IMR-90 (cell line): ENCODE data around the gene ADISSP. TPM values are rescaled to one million over a fixed set of nuclear protein-coding genes. Genes with fewer than 3 reads are reported as not detected.

ENCODE experiments used
- ATAC-seq: fragments of 200-7000 bp; cut with Tn5 transposase; 2 replicates; pipeline ENCODE4 v1.9.1; 2020; ENCODE audit warnings: low read depth, mild to moderate bottlenecking, moderate library complexity
- BruUV-seq: library from RNA; stranded (reverse); fragments of 400-500 nt; replicated peaks from 2 replicates; lab custom pipeline; 2021; lab: Mats Ljungman, UMichigan
- CTCF ChIA-PET: fragments of 300-600 bp; formaldehyde crosslinking; extraction: SDS; loops from one replicate; lab custom pipeline; 2021; ENCODE audit warnings: antibody characterized with exemption; lab: Yijun Ruan, JAX
- POLR2A ChIA-PET: fragments of 300-600 bp; sonication (Branson Sonifier 250); formaldehyde crosslinking; loops from one replicate; lab custom pipeline; 2022; ENCODE audit warnings: antibody characterized with exemption; ENCODE audit not compliant: unreplicated experiment; lab: Charles Lee
- DNase-seq: peaks from one replicate; pipeline ENCODE4 v3.0.0; 2013
- H2AFZ ChIP-seq: replicated peaks from 2 replicates; pipeline ENCODE3; 2013; ENCODE audit warnings: low read length, mild to moderate bottlenecking; ENCODE audit not compliant: poor library complexity
- H2AK5ac ChIP-seq: 2 replicates; pipeline ENCODE4 v1.6.1; 2013; ENCODE audit warnings: low read depth, low read length, inconsistent platforms
- H2AK9ac ChIP-seq: replicated peaks from 2 replicates; pipeline ENCODE3; 2013; ENCODE audit warnings: mild to moderate bottlenecking, low read depth, low read length, moderate library complexity; ENCODE audit not compliant: poor library complexity
- H2BK120ac ChIP-seq: 2 replicates; pipeline ENCODE4 v1.6.1; 2013; ENCODE audit warnings: low read depth, low read length, inconsistent platforms
- H2BK15ac ChIP-seq: 3 replicates; pipeline ENCODE4 v1.6.1; 2013; ENCODE audit warnings: low read depth, low read length, inconsistent platforms
- H2BK20ac ChIP-seq: 2 replicates; pipeline ENCODE4 v1.6.1; 2013; ENCODE audit warnings: low read depth, mild to moderate bottlenecking, inconsistent platforms, low read length, moderate library complexity
- H2BK5ac ChIP-seq: 2 replicates; pipeline ENCODE4 v1.6.1; 2013; ENCODE audit warnings: mild to moderate bottlenecking, low read depth, low read length, inconsistent platforms; ENCODE audit not compliant: poor library complexity, severe bottlenecking
- H3K14ac ChIP-seq: replicated peaks from 2 replicates; pipeline ENCODE4 v1.6.1; 2013; ENCODE audit warnings: low read depth, low read length, inconsistent platforms
- H3K18ac ChIP-seq: 2 replicates; pipeline ENCODE4 v1.6.1; 2013; ENCODE audit warnings: low read depth, low read length, control low read depth
- H3K23ac ChIP-seq: 2 replicates; pipeline ENCODE4 v1.6.1; 2013; ENCODE audit warnings: low read depth, low read length, inconsistent platforms
- H3K27ac ChIP-seq: 2 replicates; pipeline ENCODE4 v1.5.1; 2013; ENCODE audit warnings: mild to moderate bottlenecking, control low read depth, low read length; ENCODE audit not compliant: insufficient read depth
- H3K27me3 ChIP-seq: 2 replicates; pipeline ENCODE4 v1.6.1; 2013; ENCODE audit warnings: low read length; ENCODE audit not compliant: control insufficient read depth, insufficient read depth
- H3K36me3 ChIP-seq: 2 replicates; pipeline ENCODE4 v1.6.1; 2013; ENCODE audit warnings: low read length, mixed read lengths; ENCODE audit not compliant: control insufficient read depth, insufficient read depth
- H3K4ac ChIP-seq: 2 replicates; pipeline ENCODE4 v1.6.1; 2013; ENCODE audit warnings: low read depth, low read length, inconsistent platforms
- H3K4me1 ChIP-seq: 2 replicates; pipeline ENCODE4 v1.6.1; 2013; ENCODE audit warnings: low read length, mixed read lengths; ENCODE audit not compliant: control insufficient read depth, insufficient read depth
- H3K4me2 ChIP-seq: 2 replicates; pipeline ENCODE4 v1.6.1; 2013; ENCODE audit warnings: low read depth, mild to moderate bottlenecking, control low read depth, low read length, moderate library complexity
- H3K4me3 ChIP-seq: 2 replicates; pipeline ENCODE4 v1.5.1; 2013; ENCODE audit warnings: low read depth, mild to moderate bottlenecking, control low read depth, low read length, moderate library complexity; ENCODE audit not compliant: insufficient read depth
- H3K56ac ChIP-seq: 2 replicates; pipeline ENCODE4 v1.6.1; 2013; ENCODE audit warnings: low read length, inconsistent platforms; ENCODE audit not compliant: insufficient read depth; ENCODE audit errors: extremely low read depth
- H3K79me1 ChIP-seq, 2 experiments: 2 replicates each; pipeline ENCODE4 v1.6.1; 2013; ENCODE audit warnings: low read length in 2 of 2, inconsistent platforms in 1 of 2, low read depth in 1 of 2
- H3K9ac ChIP-seq: 2 replicates; pipeline ENCODE4 v1.6.1; 2013; ENCODE audit warnings: low read depth, low read length, control low read depth
- H3K9me1 ChIP-seq: 2 replicates; pipeline ENCODE4 v1.6.1; 2013; ENCODE audit warnings: low read length, inconsistent platforms; ENCODE audit not compliant: insufficient read depth
- H3K9me3 ChIP-seq: 2 replicates; pipeline ENCODE4 v1.6.1; 2013; ENCODE audit warnings: low read length; ENCODE audit not compliant: control insufficient read depth, insufficient read depth
- H4K20me1 ChIP-seq: 2 replicates; pipeline ENCODE4 v1.6.1; 2013; ENCODE audit warnings: low read length, inconsistent platforms; ENCODE audit not compliant: insufficient read depth
- H4K5ac ChIP-seq: 2 replicates; pipeline ENCODE4 v1.6.1; 2013; ENCODE audit warnings: mild to moderate bottlenecking, low read depth, low read length, control low read depth
- H4K8ac ChIP-seq, 2 experiments: 2 replicates each; pipeline ENCODE4 v1.6.1; 2013; ENCODE audit warnings: low read depth in 2 of 2, low read length in 2 of 2, control low read depth in 1 of 2, inconsistent platforms in 1 of 2
- H4K91ac ChIP-seq: 2 replicates; pipeline ENCODE4 v1.6.1; 2013; ENCODE audit warnings: low read depth, low read length, inconsistent platforms; ENCODE audit not compliant: insufficient read depth
- BHLHE40 ChIP-seq: fragments of 150-350 bp; IDR thresholded peaks from 2 replicates; pipeline ENCODE4 v1.6.1; 2016; ENCODE audit warnings: mild to moderate bottlenecking, low read depth, low read length
- MAFK ChIP-seq: IDR thresholded peaks from 2 replicates; pipeline ENCODE4 v1.6.1; 2012; ENCODE audit warnings: low read depth, low read length, improper control_type of control experiment
- MAZ ChIP-seq: IDR thresholded peaks from 2 replicates; pipeline ENCODE4 v1.6.1; 2012; ENCODE audit warnings: low read depth, mild to moderate bottlenecking, low read length, improper control_type of control experiment, moderate library complexity, borderline replicate concordance
- MXI1 ChIP-seq: IDR thresholded peaks from 2 replicates; pipeline ENCODE4 v1.6.1; 2012; ENCODE audit warnings: low read depth, mild to moderate bottlenecking, low read length, moderate library complexity, borderline replicate concordance
- POLR2A ChIP-seq: IDR thresholded peaks from 2 replicates; pipeline ENCODE4 v1.6.1; 2012; ENCODE audit warnings: mild to moderate bottlenecking, low read depth, low read length
- RAD21 ChIP-seq: IDR thresholded peaks from 2 replicates; pipeline ENCODE4 v1.6.1; 2012; ENCODE audit warnings: low read length, improper control_type of control experiment
- RCOR1 ChIP-seq: IDR thresholded peaks from 2 replicates; pipeline ENCODE4 v1.6.1; 2012; ENCODE audit warnings: mild to moderate bottlenecking, low read length, improper control_type of control experiment; ENCODE audit not compliant: insufficient replicate concordance
- RFX5 ChIP-seq: IDR thresholded peaks from 2 replicates; pipeline ENCODE4 v1.8.0; 2012; ENCODE audit warnings: low read depth, mild to moderate bottlenecking, low read length, moderate library complexity
- WGBS, 2 experiments: methylation state at CpG; one replicate each; pipeline versions ENCODE4 v1.1.5 to v1.1.7; 2013; ENCODE audit warnings: missing lambda C conversion rate in 2 of 2; ENCODE audit not compliant: insufficient read length in 1 of 2; ENCODE audit errors: extremely low coverage in 2 of 2; 5-methylcytosine and 5-hydroxymethylcytosine counted together
- dilution Hi-C: fragments of 300-500 bp; cut with HindIII; formaldehyde crosslinking; loops from one replicate; pipeline ENCODE4 v1.14.3; 2018; ENCODE audit warnings: low sequenced_read_pairs; ENCODE audit not compliant: unreplicated experiment
- in situ Hi-C: fragments of 300-500 bp; cut with MboI; formaldehyde crosslinking; loops from 3 replicates; pipeline ENCODE4 v1.14.3; 2019; ENCODE audit warnings: low sequenced_read_pairs, inconsistent platforms, mixed read lengths
- intact Hi-C: fragments of 100-400 bp; cut with micrococcal nuclease; formaldehyde crosslinking; loops from 2 replicates; pipeline ENCODE4 v1.10.0; 2022
- polyA plus RNA-seq, 3 experiments: library from polyadenylated mRNA; depleted of rRNA; stranded (reverse); fragments of >200 nt; gene quantifications; 2 replicates each; pipeline ENCODE4 v1.2.3, GENCODE V29; 2012; ENCODE audit warnings: low replicate concordance in 1 of 3
- total RNA-seq: library from RNA; depleted of rRNA; stranded (reverse); fragments of >200 nt; gene quantifications from 2 replicates; pipeline ENCODE4 v1.2.3, GENCODE V29; 2012
- TF ChIP-seq, protein P1 (sequence below): fragments of 150-350 bp; IDR thresholded peaks from 2 replicates; pipeline ENCODE4 v1.6.1; 2017; ENCODE audit warnings: mild to moderate bottlenecking, antibody characterized with exemption, low read length, low read depth

The ADISSP gene
- total and polyA plus RNA-seq, 2 of the 4 experiments (the other 2 are of a cell fraction) = 31.9 to 58.2 TPM

- Histone ChIP-seq H3K27me3 (peaks cover 53% of the 10 kb centered on the region), H3K18ac (no peak overlapping the region), H3K9me3 (no peaks in the 10 kb centered on the region), H4K20me1 (no peaks in the 10 kb centered on the region), H3K23ac (no peak overlapping the region), H2BK15ac (no peak overlapping the region), H4K8ac (no peak overlapping the region), H3K9ac (no peak overlapping the region), H4K91ac (no peak overlapping the region), H3K4ac (no peak overlapping the region), H2BK5ac (no peak overlapping the region), H2AK5ac (no peak overlapping the region), H2BK120ac (no peak overlapping the region), H3K14ac (no peak overlapping the region), H3K4me3 (no peak overlapping the region), H3K56ac (no peak overlapping the region), H3K4me2 (no peak overlapping the region), H2AFZ (no peak overlapping the region), H3K27ac (no peak overlapping the region), H4K5ac (no peak overlapping the region), H3K36me3 (no peaks in the 10 kb centered on the region), H3K4me1 (no peaks in the 10 kb centered on the region), H2BK20ac (no peak overlapping the region), H3K9me1 (0 out of 2 replicates have a peak, but pooled peaks cover 2% of the 10 kb centered on the region), H2AK9ac (no peak overlapping the region), H3K79me1 (no peaks in the 10 kb centered on the region)
- in situ Hi-C loops = no loop called here
- WGBS, 2 experiments = no CpG with 5 or more reads among the region's 4 CpGs
- BruUV-seq = no TSS peak
- no peak for DNase-seq
- no peak for ATAC-seq
- intact Hi-C loops = no loop called here
- ChIA-PET POLR2A (no interaction called here), CTCF (no interaction called here)
- dilution Hi-C loops = no loop called here
- TF ChIP-seq MAFK = no peak
- TF ChIP-seq, protein P1, sequence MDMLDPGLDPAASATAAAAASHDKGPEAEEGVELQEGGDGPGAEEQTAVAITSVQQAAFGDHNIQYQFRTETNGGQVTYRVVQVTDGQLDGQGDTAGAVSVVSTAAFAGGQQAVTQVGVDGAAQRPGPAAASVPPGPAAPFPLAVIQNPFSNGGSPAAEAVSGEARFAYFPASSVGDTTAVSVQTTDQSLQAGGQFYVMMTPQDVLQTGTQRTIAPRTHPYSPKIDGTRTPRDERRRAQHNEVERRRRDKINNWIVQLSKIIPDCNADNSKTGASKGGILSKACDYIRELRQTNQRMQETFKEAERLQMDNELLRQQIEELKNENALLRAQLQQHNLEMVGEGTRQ = no peak
- TF ChIP-seq BHLHE40 = no peak
- no peak for TF ChIP-seq POLR2A
- TF ChIP-seq MXI1 = no peak
- no peak for TF ChIP-seq MAZ
- no peak for TF ChIP-seq RCOR1
- TF ChIP-seq RAD21 = no peak
- TF ChIP-seq RFX5 = no peak
These were observed 31.8 kb downstream of the ADISSP start for GRCh38 chr20:3735768-3736167.
